Activated CD4-positive, alpha-beta T cell treated with anti-CD3 and anti-CD28 coated beads, Interleukin-2, amount 50 U/mL, for 48 hours (primary cell): ENCODE measurements around the gene MEF2D.

Experiments
- DNase-seq, 2 experiments: peaks; one replicate each; pipeline ENCODE4 v3.0.0-alpha.2; 2020

The MEF2D gene

GRCh38 chr1:156486421-156487344, 13.9 kb downstream of the MEF2D start:
- no peak for DNase-seq

- DNase-seq: no peak
Observed at GRCh38 chr1:156485984-156486383, 14.6 kb downstream of the MEF2D start.

- DNase-seq: no peak
Observed at GRCh38 chr1:156484480-156485058, 16.0 kb downstream of the MEF2D start.

- DNase-seq: no peak
Observed at GRCh38 chr1:156483397-156483796, 17.2 kb downstream of the MEF2D start.

GRCh38 chr1:156482276-156482675, 18.3 kb downstream of the MEF2D start:
- DNase-seq: no peak

GRCh38 chr1:156481527-156481926, 19.0 kb downstream of the MEF2D start:
- no peak for DNase-seq

- DNase-seq: peak; percentile 77 to 82
Observed at GRCh38 chr1:156480411-156481192, 20.0 kb downstream of the MEF2D start.

- DNase-seq: no peak
Observed at GRCh38 chr1:156480016-156480370, 20.6 kb downstream of the MEF2D start.

GRCh38 chr1:156479093-156480015, 21.2 kb downstream of the MEF2D start:
- DNase-seq: no peak

GRCh38 chr1:156478250-156478627, 22.3 kb downstream of the MEF2D start:
- DNase-seq: no peak

GRCh38 chr1:156477526-156478249, 22.9 kb downstream of the MEF2D start:
- no peak for DNase-seq

- DNase-seq: peak; percentile 60 to 69
Observed at GRCh38 chr1:156476501-156477298, 23.9 kb downstream of the MEF2D start.

GRCh38 chr1:156475568-156476500, 24.7 kb downstream of the MEF2D start:
- DNase-seq: no peak

- DNase-seq: no peak
Observed at GRCh38 chr1:156474966-156475365, 25.6 kb downstream of the MEF2D start.

- no peak for DNase-seq
Observed at GRCh38 chr1:156471496-156472490, 28.8 kb downstream of the MEF2D start.

GRCh38 chr1:156470473-156470872, 30.1 kb downstream of the MEF2D start:
- DNase-seq: no peak

- no peak for DNase-seq
Observed at GRCh38 chr1:156468693-156469345, 31.8 kb downstream of the MEF2D start.

- DNase-seq: no peak
Observed at GRCh38 chr1:156467906-156468305, 32.7 kb downstream of the MEF2D start.
